ENCODE measurements around the gene COCH. TPM values are rescaled to one million over a fixed set of nuclear protein-coding genes. Genes with fewer than 3 reads are reported as not detected.

The COCH gene
- total RNA-seq, 1 donor from 2014 or later, result 3.7 TPM

GRCh38 chr14:30874999-30875787, 834 bp downstream of the COCH start:
- Mint-ChIP-seq H3K27ac (ENCODE audit: unreplicated experiment) (no peak overlapping the region), H3K4me3 (ENCODE audit: unreplicated experiment) (peak overlapping the region; percentile 84), H3K27me3 (ENCODE audit: unreplicated experiment) (peaks cover 9% of the 10 kb centered on the region), H3K9me3 (ENCODE audit: unreplicated experiment) (no peaks in the 10 kb centered on the region), H3K4me1 (ENCODE audit: unreplicated experiment) (peaks cover 11% of the 10 kb centered on the region), H3K36me3 (ENCODE audit: low read depth, unreplicated experiment) (peaks cover 5% of the 10 kb centered on the region)
- no peak for TF ChIP-seq CTCF (IDR thresholded peaks at IDR 0.05; ENCODE audit: unreplicated experiment)
- peak; percentile 21 for DNase-seq (ENCODE audit: low spot score)

GRCh38 chr14:30875788-30876053, 1.4 kb downstream of the COCH start:
- H3K27me3 Mint-ChIP-seq (ENCODE audit: unreplicated experiment), result peaks cover 9% of the 10 kb centered on the region
- no peak for TF ChIP-seq CTCF (IDR thresholded peaks at IDR 0.05; ENCODE audit: unreplicated experiment)
- H3K4me1 Mint-ChIP-seq (ENCODE audit: unreplicated experiment), result peaks cover 11% of the 10 kb centered on the region
- H3K27ac Mint-ChIP-seq (ENCODE audit: unreplicated experiment), result no peak overlapping the region
- no peak for DNase-seq (ENCODE audit: low spot score)
- H3K9me3 Mint-ChIP-seq (ENCODE audit: unreplicated experiment), result no peaks in the 10 kb centered on the region
- peak overlapping the region; percentile 84 for H3K4me3 Mint-ChIP-seq (ENCODE audit: unreplicated experiment)
- H3K36me3 Mint-ChIP-seq (ENCODE audit: low read depth, unreplicated experiment), result peaks cover 5% of the 10 kb centered on the region

- Mint-ChIP-seq H3K4me1 (ENCODE audit: unreplicated experiment) (peaks cover 11% of the 10 kb centered on the region), H3K36me3 (ENCODE audit: low read depth, unreplicated experiment) (peaks cover 5% of the 10 kb centered on the region), H3K27me3 (ENCODE audit: unreplicated experiment) (peaks cover 9% of the 10 kb centered on the region), H3K4me3 (ENCODE audit: unreplicated experiment) (no peak overlapping the region), H3K9me3 (ENCODE audit: unreplicated experiment) (no peaks in the 10 kb centered on the region), H3K27ac (ENCODE audit: unreplicated experiment) (no peak overlapping the region)
- no peak for TF ChIP-seq CTCF (IDR thresholded peaks at IDR 0.05; ENCODE audit: unreplicated experiment)
- no peak for DNase-seq (ENCODE audit: low spot score)
Observed at GRCh38 chr14:30876692-30877091, 2.3 kb downstream of the COCH start.

- H3K9me3 Mint-ChIP-seq (ENCODE audit: unreplicated experiment), result no peaks in the 10 kb centered on the region
- no peak overlapping the region for H3K4me3 Mint-ChIP-seq (ENCODE audit: unreplicated experiment)
- no peaks in the 10 kb centered on the region for H3K27me3 Mint-ChIP-seq (ENCODE audit: unreplicated experiment)
- DNase-seq (ENCODE audit: low spot score), result no peak
- H3K36me3 Mint-ChIP-seq (ENCODE audit: low read depth, unreplicated experiment), result no peaks in the 10 kb centered on the region
- TF ChIP-seq CTCF (IDR thresholded peaks at IDR 0.05; ENCODE audit: unreplicated experiment), result no peak
- peaks cover 4% of the 10 kb centered on the region for H3K4me1 Mint-ChIP-seq (ENCODE audit: unreplicated experiment)
- no peak overlapping the region for H3K27ac Mint-ChIP-seq (ENCODE audit: unreplicated experiment)
Observed at GRCh38 chr14:30882431-30882830, 8.1 kb downstream of the COCH start.

- Mint-ChIP-seq H3K4me3 (ENCODE audit: unreplicated experiment) (no peak overlapping the region), H3K36me3 (ENCODE audit: low read depth, unreplicated experiment) (no peaks in the 10 kb centered on the region), H3K27ac (ENCODE audit: unreplicated experiment) (no peak overlapping the region)
Observed at GRCh38 chr14:30883508-30884294, 9.3 kb downstream of the COCH start.

More at GRCh38 chr14:30883508-30884294, 9.3 kb downstream of the COCH start:
- Mint-ChIP-seq H3K4me1 (ENCODE audit: unreplicated experiment) (peaks cover 4% of the 10 kb centered on the region), H3K9me3 (ENCODE audit: unreplicated experiment) (no peaks in the 10 kb centered on the region), H3K27me3 (ENCODE audit: unreplicated experiment) (no peaks in the 10 kb centered on the region)
- no peak for TF ChIP-seq CTCF (IDR thresholded peaks at IDR 0.05; ENCODE audit: unreplicated experiment)
- no peak for DNase-seq (ENCODE audit: low spot score)
